Astrocyte of the cerebellum (primary cell): ENCODE measurements around the gene ENTPD7.
A peak's percentile ranks its signal among the peaks of the same experiment; 100 is the strongest.

ENCODE experiments used
- DNase-seq: peaks from one replicate; pipeline ENCODE4 v3.0.0-alpha.2; 2011; ENCODE audit warnings: low read depth
- H3K4me3 ChIP-seq: 2 replicates; pipeline ENCODE4 v1.5.1; 2011; ENCODE audit warnings: mild to moderate bottlenecking, low read depth, low read length, moderate library complexity
- CTCF ChIP-seq: IDR thresholded peaks from 2 replicates; pipeline ENCODE4 v1.5.1; 2012; ENCODE audit warnings: low read length, low read depth, moderate library complexity, mild to moderate bottlenecking; ENCODE audit errors: missing control alignments
- in situ Hi-C: cut with HindIII; loops from 2 replicates; pipeline ENCODE4 v1.10.0; 2017; ENCODE audit warnings: low sequenced_read_pairs

ENTPD7 gene

GRCh38 chr10:99659031-99659867, at the start of gene ENTPD7:
ENTPD7 (plus strand) TSS chr10:99659509; CDS start chr10:99659957, 448 bp downstream.
- peak; percentile 24 for TF ChIP-seq CTCF
- DNase-seq: peak; percentile 87
- in situ Hi-C loops: no loop called here
- peak within 1 kb of the TSS; percentile 92 for H3K4me3 ChIP-seq

GRCh38 chr10:99610221-99610620, 49.1 kb upstream of the ENTPD7 start:
- no peak for TF ChIP-seq CTCF
- H3K4me3 ChIP-seq: no peak overlapping the region
- DNase-seq: no peak
- in situ Hi-C loops: no loop called here

DNA sequence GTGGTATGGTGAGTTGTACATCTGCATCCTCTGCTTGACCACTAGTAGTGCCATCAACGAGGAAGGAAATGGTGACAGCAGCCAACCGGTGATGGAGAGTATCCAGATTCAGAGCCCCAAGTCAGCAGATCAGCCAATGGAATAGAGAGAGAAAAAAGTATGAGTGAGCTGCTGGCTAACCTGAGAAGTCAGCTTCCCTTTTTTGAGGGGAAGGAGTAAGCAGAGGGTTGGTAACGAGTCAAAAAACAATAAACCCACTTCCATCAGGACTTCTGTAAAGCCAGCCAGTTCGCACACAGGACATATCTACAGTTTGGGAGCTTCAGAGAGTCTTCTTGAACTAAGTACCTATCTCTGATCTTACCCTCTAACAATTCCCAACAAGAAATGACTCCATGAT, 48.0 kb upstream of the ENTPD7 start:
- DNase-seq: no peak
- no peak for TF ChIP-seq CTCF
- in situ Hi-C loops: no loop called here
- H3K4me3 ChIP-seq: no peak overlapping the region

DNA sequence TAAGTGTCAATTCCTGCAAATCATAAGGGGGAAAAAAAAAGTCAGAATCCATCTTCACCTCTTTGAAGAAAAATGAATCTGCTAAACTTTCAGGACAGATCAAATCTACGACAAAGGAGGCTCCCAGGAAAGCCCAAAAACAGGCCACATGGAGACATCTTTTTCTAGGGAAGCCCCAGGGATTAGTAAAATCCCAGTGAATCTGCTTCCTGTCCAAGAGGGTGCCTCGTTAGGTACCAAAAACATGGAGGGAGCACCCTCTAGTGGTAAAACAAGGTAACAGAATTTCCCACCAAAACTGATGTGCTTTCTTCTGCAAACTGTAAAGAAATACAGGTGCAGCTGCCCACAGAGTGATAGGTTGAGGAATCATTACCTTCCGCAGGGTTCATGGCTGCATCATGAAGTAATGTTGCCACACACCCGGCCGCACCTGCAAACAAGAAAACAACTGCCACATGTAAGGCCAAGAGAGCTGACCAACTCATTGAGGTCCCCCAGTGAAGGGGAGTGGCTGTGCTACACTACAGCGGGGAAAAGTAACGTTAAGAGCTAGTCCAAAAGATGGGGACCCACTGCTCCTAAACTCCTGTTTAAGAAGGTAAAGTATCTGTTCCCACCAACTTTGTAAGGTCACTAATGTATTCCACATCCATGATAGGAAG, 47.0 kb upstream of the ENTPD7 start:
- in situ Hi-C loops: no loop called here
- TF ChIP-seq CTCF: peak; percentile 83
- H3K4me3 ChIP-seq: no peak overlapping the region
- peak; percentile 41 for DNase-seq

DNA sequence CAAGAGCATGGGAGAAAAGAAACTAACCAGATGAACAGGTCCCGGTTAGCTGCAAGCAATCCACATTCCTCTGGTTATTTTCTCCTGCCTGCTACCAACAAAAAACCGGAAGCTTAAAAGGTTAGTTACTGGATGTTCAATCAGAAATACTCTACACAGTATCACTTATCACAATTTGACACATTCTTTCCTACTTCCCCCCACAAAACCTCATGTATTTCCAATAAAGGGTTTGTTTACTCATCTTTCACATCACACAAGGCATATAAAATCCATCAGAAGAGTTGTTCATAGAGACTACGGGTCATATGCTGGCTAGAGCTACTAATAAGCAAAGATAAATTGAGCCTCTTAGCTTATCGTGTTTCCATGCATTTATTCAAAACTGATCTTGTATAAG, 43.9 kb upstream of the ENTPD7 start:
- H3K4me3 ChIP-seq: no peak overlapping the region
- TF ChIP-seq CTCF: no peak
- DNase-seq: no peak
- in situ Hi-C loops: loop anchor here (5.0 kb wide), 1 partner anchor 168 kb away; no protein-coding TSS in a partner anchor

- no peak for TF ChIP-seq CTCF
- H3K4me3 ChIP-seq: no peak overlapping the region
- in situ Hi-C loops: loop anchor here (5.0 kb wide), 1 partner anchor 170 kb away; no protein-coding TSS in a partner anchor
- no peak for DNase-seq
Observed at GRCh38 chr10:99617696-99618095, 41.6 kb upstream of the ENTPD7 start.
